ENCODE data around the gene PITPNC1. TPM values are rescaled to one million over a fixed set of nuclear protein-coding genes. Genes with fewer than 3 reads are reported as not detected.

PITPNC1 gene
- total RNA-seq, 4 donors from 2014 or later = 2.3 to 8.6 (median 4.3) TPM

GRCh38 chr17:67671493-67671892 lies 294.4 kb downstream of the PITPNC1 start:
- TF ChIP-seq POLR2A (IDR thresholded peaks at IDR 0.05) (no peak), CTCF (IDR thresholded peaks at IDR 0.05 in 4 of 5, conservative IDR thresholded peaks at IDR 0.05 in 1 of 5) (no peak)
- in situ Hi-C loops (cut with MboI; ENCODE audit: low sequenced_read_pairs in 4 of 4) = no loop called here
- H3K27ac ChIP-seq = no peak overlapping the region
- no peak overlapping the region for H3K4me3 ChIP-seq
- intact Hi-C loops (cut with DNase I; ENCODE audit: low total_unique reads) = no loop called here
- no peaks in the 10 kb centered on the region for H3K36me3 ChIP-seq
- H3K4me1 ChIP-seq = peaks cover 0 to 5% of the 10 kb centered on the region in 2 donors
- DNase-seq (peak in 1 of 2 donors; percentile 7), ATAC-seq (peak in 1 of 2 donors; percentile 42)
- no peaks in the 10 kb centered on the region for H3K27me3 ChIP-seq
- H3K9me3 ChIP-seq = no peaks in the 10 kb centered on the region

GRCh38 chr17:67672592-67673335 lies 295.7 kb downstream of the PITPNC1 start:
- no peaks in the 10 kb centered on the region for H3K9me3 ChIP-seq
- TF ChIP-seq CTCF (IDR thresholded peaks at IDR 0.05 in 4 of 5, conservative IDR thresholded peaks at IDR 0.05 in 1 of 5) (no peak), POLR2A (IDR thresholded peaks at IDR 0.05) (no peak)
- ATAC-seq (no peak), DNase-seq (no peak)
- H3K4me3 ChIP-seq = no peak overlapping the region
- in situ Hi-C loops (cut with MboI; ENCODE audit: low sequenced_read_pairs in 4 of 4) = no loop called here
- intact Hi-C loops (cut with DNase I; ENCODE audit: low total_unique reads) = no loop called here
- H3K4me1 ChIP-seq = peaks cover 0 to 5% of the 10 kb centered on the region in 2 donors
- H3K27me3 ChIP-seq = no peaks in the 10 kb centered on the region
- H3K36me3 ChIP-seq = no peaks in the 10 kb centered on the region
- no peak overlapping the region for H3K27ac ChIP-seq

- DNase-seq (no peak), ATAC-seq (no peak)
- Histone ChIP-seq H3K4me1 (peaks cover 0 to 5% of the 10 kb centered on the region in 2 donors), H3K27ac (no peak overlapping the region), H3K27me3 (no peaks in the 10 kb centered on the region), H3K4me3 (no peak overlapping the region), H3K9me3 (no peaks in the 10 kb centered on the region), H3K36me3 (no peaks in the 10 kb centered on the region)
- intact Hi-C loops (cut with DNase I; ENCODE audit: low total_unique reads) = no loop called here
- TF ChIP-seq POLR2A (IDR thresholded peaks at IDR 0.05) = no peak
- no peak for TF ChIP-seq CTCF (IDR thresholded peaks at IDR 0.05 in 4 of 5, conservative IDR thresholded peaks at IDR 0.05 in 1 of 5)
- in situ Hi-C loops (cut with MboI; ENCODE audit: low sequenced_read_pairs in 4 of 4) = loop anchor here in 1 of 4 donors (25.0 kb wide), 1 partner anchor 188 kb away; no protein-coding TSS in a partner anchor
These were observed 298.4 kb downstream of the PITPNC1 start for GRCh38 chr17:67675481-67675880.

- Histone ChIP-seq H3K4me3 (no peak overlapping the region), H3K4me1 (peaks cover 0 to 3% of the 10 kb centered on the region in 2 donors), H3K36me3 (no peaks in the 10 kb centered on the region), H3K9me3 (no peaks in the 10 kb centered on the region), H3K27ac (no peak overlapping the region), H3K27me3 (no peaks in the 10 kb centered on the region)
- DNase-seq (no peak), ATAC-seq (no peak)
- in situ Hi-C loops (cut with MboI; ENCODE audit: low sequenced_read_pairs in 4 of 4) (loop anchor here in 1 of 4 donors (25.0 kb wide), 1 partner anchor 189 kb away; no protein-coding TSS in a partner anchor), intact Hi-C loops (cut with DNase I; ENCODE audit: low total_unique reads) (no loop called here)
- TF ChIP-seq CTCF (IDR thresholded peaks at IDR 0.05 in 4 of 5, conservative IDR thresholded peaks at IDR 0.05 in 1 of 5) (no peak), POLR2A (IDR thresholded peaks at IDR 0.05) (no peak)
These were observed 299.2 kb downstream of the PITPNC1 start for GRCh38 chr17:67676305-67676704.

All from gastrocnemius medialis (tissue), 4 donors.